HepG2 (cell line): Measurements from ENCODE around the gene TSPAN18. TPM values are rescaled to one million over a fixed set of nuclear protein-coding genes. Genes with fewer than 3 reads are reported as not detected.

Experiments
- ATAC-seq: fragments of 200-7000 bp; cut with Tn5 transposase; 3 replicates; pipeline ENCODE4 v1.9.1; 2020; ENCODE audit warnings: mild to moderate bottlenecking, moderate library complexity
- BruUV-seq: library from RNA; stranded (reverse); fragments of 400-500 nt; replicated peaks from 2 replicates; lab custom pipeline; 2021; lab: Mats Ljungman, UMichigan
- CTCF ChIA-PET: fragments of 300-600 bp; formaldehyde crosslinking; extraction: SDS; loops from one replicate; lab custom pipeline; 2021; ENCODE audit warnings: low total read pairs, inconsistent platforms, low intra/inter-chr PET ratio; lab: Yijun Ruan, JAX
- POLR2A ChIA-PET: fragments of 350-600 bp; sonication (Branson Sonifier 250); formaldehyde crosslinking; loops from one replicate; lab custom pipeline; 2020; ENCODE audit warnings: antibody characterized with exemption, inconsistent platforms; lab: Yijun Ruan, JAX
- DNase-seq: peaks from one replicate; pipeline ENCODE4 v3.0.0-alpha.2; 2015; ENCODE audit warnings: low spot score
- FAIRE-seq: peaks from 3 replicates; lab custom pipeline; 2011; peaks lifted over from hg19 to GRCh38; lab: Jason Lieb, UNC
- H2AFZ ChIP-seq: one replicate; pipeline ENCODE4 v1.6.1; 2011; ENCODE audit warnings: low read length, inconsistent platforms
- H3K27ac ChIP-seq: fragments of 300-600 bp; 3 replicates; pipeline ENCODE4 v1.8.0; 2011; ENCODE audit warnings: mixed run types, mild to moderate bottlenecking, mixed read lengths, low read length, inconsistent platforms; ENCODE audit not compliant: insufficient read depth; ENCODE audit errors: extremely low read length
- H3K27me3 ChIP-seq, 2 experiments: fragments of 200-600 bp in 1 of 2; 2 replicates in 1 of 2; 3 replicates in 1 of 2; pipeline versions ENCODE4 v1.6.0 to v1.8.0; 2011; ENCODE audit warnings: low read length in 2 of 2, mild to moderate bottlenecking in 2 of 2, moderate library complexity in 2 of 2, inconsistent platforms in 1 of 2; ENCODE audit not compliant: insufficient read depth in 2 of 2, control insufficient read depth in 1 of 2
- H3K36me3 ChIP-seq, 2 experiments: fragments of 200-600 bp in 1 of 2; replicated peaks in 1 of 2; 2 replicates in 1 of 2; 3 replicates in 1 of 2; pipeline versions ENCODE4 v1.5.1 to v1.8.0; 2011; ENCODE audit warnings: low read length in 2 of 2, inconsistent platforms in 1 of 2; ENCODE audit not compliant: insufficient read depth in 2 of 2, control insufficient read depth in 1 of 2
- H3K4me1 ChIP-seq: 2 replicates; pipeline ENCODE4 v1.5.1; 2012; ENCODE audit warnings: low read length, inconsistent platforms; ENCODE audit not compliant: insufficient read depth
- H3K4me2 ChIP-seq: 2 replicates; pipeline ENCODE4 v1.6.0; 2011; ENCODE audit warnings: low read depth, low read length, inconsistent platforms
- H3K4me3 ChIP-seq, 3 experiments: fragments of 200-600 bp in 1 of 3; sonication (generic), shearing (Covaris generic) in 1 of 3; replicated peaks in 1 of 3; 2 replicates each; pipeline ENCODE4 v1.5.1; 2011 to 2016; ENCODE audit warnings: low read length in 3 of 3, inconsistent platforms in 2 of 3, low read depth in 2 of 3, mild to moderate bottlenecking in 2 of 3, control low read depth in 1 of 3, mixed read lengths in 1 of 3; ENCODE audit not compliant: insufficient read depth in 1 of 3
- H3K79me2 ChIP-seq: one replicate; pipeline ENCODE4 v1.6.1; 2011; ENCODE audit warnings: low read length, inconsistent platforms; ENCODE audit not compliant: insufficient read depth
- H3K9ac ChIP-seq: 2 replicates; pipeline ENCODE4 v1.6.0; 2011; ENCODE audit warnings: mild to moderate bottlenecking, low read depth, low read length, inconsistent platforms; ENCODE audit not compliant: insufficient read depth
- H3K9me3 ChIP-seq: 2 replicates; pipeline ENCODE4 v1.5.1; 2012; ENCODE audit warnings: mild to moderate bottlenecking, low read length
- H4K20me1 ChIP-seq: 2 replicates; pipeline ENCODE4 v1.6.0; 2011; ENCODE audit warnings: inconsistent platforms, mild to moderate bottlenecking, low read length, moderate library complexity; ENCODE audit not compliant: insufficient read depth
- KDM1A ChIP-seq: IDR thresholded peaks from 2 replicates; pipeline ENCODE4 v1.6.1; 2016; ENCODE audit warnings: missing compliant biosample characterization
- NCOR1 ChIP-seq: fragments of 200-600 bp; sonication (generic); IDR thresholded peaks from 2 replicates; pipeline ENCODE4 v1.7.0; 2017; ENCODE audit warnings: antibody characterized with exemption, low read length, borderline replicate concordance
- REL ChIP-seq: sonication (generic); formaldehyde crosslinking; conservative IDR thresholded peaks from 2 replicates; pipeline ENCODE4 v1.8.0; 2022; ENCODE audit warnings: mild to moderate bottlenecking, missing genetic modification reagents, moderate library complexity
- WGBS: methylation state at CpG from one replicate; pipeline ENCODE4 v1.1.6; 2017; ENCODE audit warnings: low lambda C conversion rate; 5-methylcytosine and 5-hydroxymethylcytosine counted together
- in situ Hi-C: cut with HindIII; loops from 2 replicates; pipeline ENCODE4 v1.10.0; 2017; ENCODE audit warnings: low pct_unique_long_range_greater_than_20kb; ENCODE audit not compliant: extremely low pct_ligation_motif_present
- intact Hi-C: fragments of 100-400 bp; cut with micrococcal nuclease; formaldehyde crosslinking; loops from one replicate; pipeline ENCODE4 v1.10.0; 2022; ENCODE audit not compliant: unreplicated experiment
- polyA plus RNA-seq, 8 experiments: library from polyadenylated mRNA; depleted of rRNA in 3 of 8; stranded (reverse) in 7 of 8; unstranded in 1 of 8; fragments of >200 nt; fragmentation: Illumina TruSeq in 4 of 8; extraction: Trizol in 4 of 8; gene quantifications; 2 replicates each; pipeline versions ENCODE4 v1.2.1 to v1.2.3, GENCODE V29; 2011 to 2016; ENCODE audit warnings: low read depth in 4 of 8, missing spikeins in 1 of 8, mixed read lengths in 1 of 8; ENCODE audit not compliant: insufficient read depth in 1 of 8
- total RNA-seq, 5 experiments: library from RNA; depleted of rRNA; stranded (reverse); fragments of >200 nt; fragmentation: Illumina TruSeq; extraction: Trizol; gene quantifications; 2 replicates each; pipeline ENCODE4 v1.2.3, GENCODE V29; 2016; ENCODE audit warnings: low read depth in 1 of 5
- TF ChIP-seq, protein P1 (sequence below): sonication (generic); formaldehyde crosslinking; IDR thresholded peaks from 2 replicates; pipeline ENCODE4 v1.8.1; 2023; ENCODE audit warnings: missing genetic modification reagents, inconsistent platforms, borderline replicate concordance
- TF ChIP-seq, protein P2 (sequence below): sonication (generic); formaldehyde crosslinking; IDR thresholded peaks from 2 replicates; pipeline ENCODE4 v1.4.0; 2020; ENCODE audit warnings: missing genetic modification reagents, borderline replicate concordance

Gene TSPAN18
- total and polyA plus RNA-seq, 2 of the 13 experiments (the other 11 are each of a cell fraction or from before 2014, with no cell fraction given), result not detected

DNA sequence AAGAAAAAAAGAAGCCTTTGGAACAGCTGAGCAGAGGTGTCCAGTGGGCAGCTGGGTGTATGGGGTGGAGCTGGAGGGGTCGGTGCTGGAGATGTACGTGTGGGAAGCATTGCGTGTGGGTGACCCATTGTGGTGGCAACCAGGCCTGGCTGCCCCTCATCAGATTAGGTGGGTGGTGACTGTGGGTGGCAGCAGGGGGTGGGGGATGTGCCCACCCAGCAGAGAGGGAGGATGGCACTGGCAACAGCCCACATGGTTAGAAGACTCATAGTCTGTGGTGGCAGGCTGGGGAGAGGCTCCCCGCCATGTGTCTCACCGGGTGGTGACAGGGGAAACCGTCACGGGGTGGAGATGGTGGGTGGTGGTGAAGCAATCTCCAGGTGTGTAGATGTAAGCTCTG lies 196.4 kb downstream of the TSPAN18 start:
- CTCF ChIA-PET, result no interaction called here
- Histone ChIP-seq H2AFZ (no peak overlapping the region), H3K27ac (no peak overlapping the region)
- TF ChIP-seq REL, result no peak
- TF ChIP-seq, protein P1, sequence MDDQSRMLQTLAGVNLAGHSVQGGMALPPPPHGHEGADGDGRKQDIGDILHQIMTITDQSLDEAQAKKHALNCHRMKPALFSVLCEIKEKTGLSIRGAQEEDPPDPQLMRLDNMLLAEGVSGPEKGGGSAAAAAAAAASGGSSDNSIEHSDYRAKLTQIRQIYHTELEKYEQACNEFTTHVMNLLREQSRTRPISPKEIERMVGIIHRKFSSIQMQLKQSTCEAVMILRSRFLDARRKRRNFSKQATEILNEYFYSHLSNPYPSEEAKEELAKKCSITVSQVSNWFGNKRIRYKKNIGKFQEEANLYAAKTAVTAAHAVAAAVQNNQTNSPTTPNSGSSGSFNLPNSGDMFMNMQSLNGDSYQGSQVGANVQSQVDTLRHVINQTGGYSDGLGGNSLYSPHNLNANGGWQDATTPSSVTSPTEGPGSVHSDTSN, result no peak
- no peak for TF ChIP-seq NCOR1
- TF ChIP-seq, protein P2, sequence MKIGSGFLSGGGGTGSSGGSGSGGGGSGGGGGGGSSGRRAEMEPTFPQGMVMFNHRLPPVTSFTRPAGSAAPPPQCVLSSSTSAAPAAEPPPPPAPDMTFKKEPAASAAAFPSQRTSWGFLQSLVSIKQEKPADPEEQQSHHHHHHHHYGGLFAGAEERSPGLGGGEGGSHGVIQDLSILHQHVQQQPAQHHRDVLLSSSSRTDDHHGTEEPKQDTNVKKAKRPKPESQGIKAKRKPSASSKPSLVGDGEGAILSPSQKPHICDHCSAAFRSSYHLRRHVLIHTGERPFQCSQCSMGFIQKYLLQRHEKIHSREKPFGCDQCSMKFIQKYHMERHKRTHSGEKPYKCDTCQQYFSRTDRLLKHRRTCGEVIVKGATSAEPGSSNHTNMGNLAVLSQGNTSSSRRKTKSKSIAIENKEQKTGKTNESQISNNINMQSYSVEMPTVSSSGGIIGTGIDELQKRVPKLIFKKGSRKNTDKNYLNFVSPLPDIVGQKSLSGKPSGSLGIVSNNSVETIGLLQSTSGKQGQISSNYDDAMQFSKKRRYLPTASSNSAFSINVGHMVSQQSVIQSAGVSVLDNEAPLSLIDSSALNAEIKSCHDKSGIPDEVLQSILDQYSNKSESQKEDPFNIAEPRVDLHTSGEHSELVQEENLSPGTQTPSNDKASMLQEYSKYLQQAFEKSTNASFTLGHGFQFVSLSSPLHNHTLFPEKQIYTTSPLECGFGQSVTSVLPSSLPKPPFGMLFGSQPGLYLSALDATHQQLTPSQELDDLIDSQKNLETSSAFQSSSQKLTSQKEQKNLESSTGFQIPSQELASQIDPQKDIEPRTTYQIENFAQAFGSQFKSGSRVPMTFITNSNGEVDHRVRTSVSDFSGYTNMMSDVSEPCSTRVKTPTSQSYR (CRISPR knock-in tag), result no peak
- no peak for TF ChIP-seq KDM1A
- TF ChIP-seq, all 625 proteins: peak for 0
- Histone ChIP-seq H3K9me3 (no peaks in the 10 kb centered on the region), H3K27me3 (peaks cover 1 to 11% of the 10 kb centered on the region in 2 experiments; a peak in 3 of 5 replicates), H3K4me3 (no peak overlapping the region), H3K4me1 (no peaks in the 10 kb centered on the region), H3K4me2 (no peak overlapping the region), H3K36me3 (no peaks in the 10 kb centered on the region), H3K9ac (no peak overlapping the region), H3K79me2 (no peaks in the 10 kb centered on the region), H4K20me1 (0 out of 2 replicates have a peak, but pooled peaks cover 3% of the 10 kb centered on the region)
- POLR2A ChIA-PET, result no interaction called here
- intact Hi-C loops (no loop called here), in situ Hi-C loops (no loop called here)
- no TSS peak for BruUV-seq
- no peak for DNase-seq
- no peak for FAIRE-seq
- ATAC-seq, result no peak
- 48% methylated on average over 7 of the region's 7 CpGs for WGBS
